Endodermal cell (in vitro differentiated cells): ENCODE measurements around the gene SYNGR1. TPM values are rescaled to one million over a fixed set of nuclear protein-coding genes. Genes with fewer than 3 reads are reported as not detected.
A peak's percentile ranks its signal among the peaks of the same experiment; 100 is the strongest.

Experiments
- DNase-seq: peaks from one replicate; pipeline ENCODE4 v3.0.0-alpha.2; 2017
- H3K27ac ChIP-seq: 2 replicates; pipeline ENCODE4 v1.5.1; 2013; ENCODE audit warnings: mild to moderate bottlenecking, low read depth, low read length, moderate library complexity
- H3K27me3 ChIP-seq: 2 replicates; pipeline ENCODE4 v1.6.1; 2013; ENCODE audit warnings: mild to moderate bottlenecking, low read length, moderate library complexity; ENCODE audit not compliant: insufficient read depth, control insufficient read depth, poor library complexity, severe bottlenecking
- H3K36me3 ChIP-seq: 2 replicates; pipeline ENCODE4 v1.7.0; 2013; ENCODE audit warnings: mild to moderate bottlenecking, low read length, moderate library complexity; ENCODE audit not compliant: control insufficient read depth, insufficient read depth
- H3K4me1 ChIP-seq: one replicate; pipeline ENCODE4 v1.7.0; 2013; ENCODE audit warnings: low read length; ENCODE audit not compliant: control insufficient read depth, insufficient read depth
- H3K4me3 ChIP-seq: 2 replicates; pipeline ENCODE4 v1.5.1; 2013; ENCODE audit warnings: mild to moderate bottlenecking, low read length, moderate library complexity
- H3K9ac ChIP-seq: 2 replicates; pipeline ENCODE4 v1.6.1; 2013; ENCODE audit warnings: mild to moderate bottlenecking, low read length, moderate library complexity; ENCODE audit not compliant: poor library complexity, severe bottlenecking; ENCODE audit errors: extremely low read depth
- H3K9me3 ChIP-seq: 2 replicates; pipeline ENCODE4 v1.6.1; 2013; ENCODE audit warnings: mild to moderate bottlenecking, low read length, moderate library complexity; ENCODE audit not compliant: control insufficient read depth
- H3K27ac Mint-ChIP-seq: 2 replicates; pipeline ENCODE4 v1.8.0; 2020; ENCODE audit warnings: mixed read lengths
- H3K27me3 Mint-ChIP-seq: 2 replicates; pipeline ENCODE4 v1.8.0; 2021; ENCODE audit warnings: mild to moderate bottlenecking, mixed read lengths; ENCODE audit not compliant: insufficient read depth
- H3K36me3 Mint-ChIP-seq: 2 replicates; pipeline ENCODE4 v1.8.0; 2020; ENCODE audit warnings: low read depth, mixed read lengths
- H3K4me1 Mint-ChIP-seq: 2 replicates; pipeline ENCODE4 v1.8.0; 2020; ENCODE audit warnings: mixed read lengths
- H3K4me3 Mint-ChIP-seq: 2 replicates; pipeline ENCODE4 v1.8.0; 2020; ENCODE audit warnings: mild to moderate bottlenecking, moderate library complexity, mixed read lengths
- H3K9me3 Mint-ChIP-seq: 2 replicates; pipeline ENCODE4 v1.8.0; 2020; ENCODE audit warnings: mild to moderate bottlenecking, mixed read lengths
- WGBS, 2 experiments: methylation state at CpG; one replicate each; pipeline versions ENCODE4 v1.1.5 to v1.1.7; 2013; ENCODE audit warnings: missing lambda C conversion rate in 2 of 2, mixed read lengths in 1 of 2; ENCODE audit not compliant: insufficient coverage in 1 of 2, insufficient read length in 1 of 2; 5-methylcytosine and 5-hydroxymethylcytosine counted together
- total RNA-seq, 2 donors: library from RNA; stranded (reverse); fragmentation: NEBNext Ultra II Directional in 1 of 2; extraction: Animal tissue kit (Norgen Biotek cat#: 25700) in 1 of 2; gene quantifications; 2 replicates in 1 of 2; 3 replicates in 1 of 2; pipeline ENCODE4 v1.2.1, GENCODE V29; 2021
- TF ChIP-seq, protein P1 (sequence below): fragments of 200-600 bp; sonication (generic); conservative IDR thresholded peaks from 2 replicates; pipeline ENCODE4 v1.5.0; 2021; ENCODE audit warnings: antibody characterized with exemption, mild to moderate bottlenecking

The SYNGR1 gene
- total RNA-seq, 2 donors from 2014 or later: 19.0 to 36.3 TPM

DNA sequence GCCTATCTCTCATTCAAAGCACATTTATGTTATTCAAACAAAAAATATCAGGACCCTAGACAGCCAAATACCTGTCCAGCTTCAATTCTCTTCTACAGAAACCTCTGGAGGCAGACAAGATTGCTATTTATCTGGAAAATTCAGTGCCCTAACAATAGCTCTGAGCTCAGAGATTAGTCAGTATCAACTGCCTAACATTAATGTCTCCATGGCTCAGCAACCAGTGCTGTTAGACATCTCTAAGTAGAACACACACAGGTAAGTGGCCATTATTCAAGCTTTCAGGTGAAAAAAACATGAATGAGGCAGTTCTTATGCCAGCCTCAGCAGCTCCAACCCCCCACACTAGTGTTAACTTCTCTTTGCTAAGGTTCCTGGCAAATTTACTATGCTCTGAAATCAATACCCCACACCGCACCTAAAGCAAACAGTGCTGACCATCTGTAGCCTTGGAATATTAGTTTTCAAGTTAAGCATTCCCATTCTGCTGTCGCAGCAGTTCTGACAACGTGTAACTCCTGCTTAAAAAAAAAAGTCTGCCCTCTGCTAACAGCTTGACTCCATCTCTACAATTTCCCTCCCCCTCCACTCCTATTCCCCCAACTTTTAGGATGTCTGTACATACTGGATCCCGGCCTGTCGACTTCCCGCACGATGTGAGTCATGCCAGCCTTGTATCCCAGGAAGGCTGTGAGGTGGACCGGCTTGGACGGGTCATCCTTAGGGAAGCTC is 31.9 kb upstream of the SYNGR1 start:
- 14 to 20% methylated on average over 3 to 7 of the region's 9 CpGs for WGBS, 2 experiments
- TF ChIP-seq, protein P1, sequence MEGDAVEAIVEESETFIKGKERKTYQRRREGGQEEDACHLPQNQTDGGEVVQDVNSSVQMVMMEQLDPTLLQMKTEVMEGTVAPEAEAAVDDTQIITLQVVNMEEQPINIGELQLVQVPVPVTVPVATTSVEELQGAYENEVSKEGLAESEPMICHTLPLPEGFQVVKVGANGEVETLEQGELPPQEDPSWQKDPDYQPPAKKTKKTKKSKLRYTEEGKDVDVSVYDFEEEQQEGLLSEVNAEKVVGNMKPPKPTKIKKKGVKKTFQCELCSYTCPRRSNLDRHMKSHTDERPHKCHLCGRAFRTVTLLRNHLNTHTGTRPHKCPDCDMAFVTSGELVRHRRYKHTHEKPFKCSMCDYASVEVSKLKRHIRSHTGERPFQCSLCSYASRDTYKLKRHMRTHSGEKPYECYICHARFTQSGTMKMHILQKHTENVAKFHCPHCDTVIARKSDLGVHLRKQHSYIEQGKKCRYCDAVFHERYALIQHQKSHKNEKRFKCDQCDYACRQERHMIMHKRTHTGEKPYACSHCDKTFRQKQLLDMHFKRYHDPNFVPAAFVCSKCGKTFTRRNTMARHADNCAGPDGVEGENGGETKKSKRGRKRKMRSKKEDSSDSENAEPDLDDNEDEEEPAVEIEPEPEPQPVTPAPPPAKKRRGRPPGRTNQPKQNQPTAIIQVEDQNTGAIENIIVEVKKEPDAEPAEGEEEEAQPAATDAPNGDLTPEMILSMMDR: no peak
- Mint-ChIP-seq H3K4me3 (peak overlapping the region; percentile 100), H3K9me3 (peaks cover 2% of the 10 kb centered on the region), H3K27ac (peak overlapping the region; percentile 100), H3K4me1 (peaks cover 30% of the 10 kb centered on the region), H3K27me3 (no peaks in the 10 kb centered on the region), H3K36me3 (peaks cover 65% of the 10 kb centered on the region)
- H3K27ac ChIP-seq: no peak overlapping the region
- peak overlapping the region; percentile 100 for H3K4me3 ChIP-seq
- no peaks in the 10 kb centered on the region for H3K9me3 ChIP-seq
- no peak for DNase-seq
- no peaks in the 10 kb centered on the region for H3K27me3 ChIP-seq
- peaks cover 60% of the 10 kb centered on the region for H3K36me3 ChIP-seq
- peaks cover 3% of the 10 kb centered on the region for H3K4me1 ChIP-seq
- peak overlapping the region; percentile 100 for H3K9ac ChIP-seq

DNA sequence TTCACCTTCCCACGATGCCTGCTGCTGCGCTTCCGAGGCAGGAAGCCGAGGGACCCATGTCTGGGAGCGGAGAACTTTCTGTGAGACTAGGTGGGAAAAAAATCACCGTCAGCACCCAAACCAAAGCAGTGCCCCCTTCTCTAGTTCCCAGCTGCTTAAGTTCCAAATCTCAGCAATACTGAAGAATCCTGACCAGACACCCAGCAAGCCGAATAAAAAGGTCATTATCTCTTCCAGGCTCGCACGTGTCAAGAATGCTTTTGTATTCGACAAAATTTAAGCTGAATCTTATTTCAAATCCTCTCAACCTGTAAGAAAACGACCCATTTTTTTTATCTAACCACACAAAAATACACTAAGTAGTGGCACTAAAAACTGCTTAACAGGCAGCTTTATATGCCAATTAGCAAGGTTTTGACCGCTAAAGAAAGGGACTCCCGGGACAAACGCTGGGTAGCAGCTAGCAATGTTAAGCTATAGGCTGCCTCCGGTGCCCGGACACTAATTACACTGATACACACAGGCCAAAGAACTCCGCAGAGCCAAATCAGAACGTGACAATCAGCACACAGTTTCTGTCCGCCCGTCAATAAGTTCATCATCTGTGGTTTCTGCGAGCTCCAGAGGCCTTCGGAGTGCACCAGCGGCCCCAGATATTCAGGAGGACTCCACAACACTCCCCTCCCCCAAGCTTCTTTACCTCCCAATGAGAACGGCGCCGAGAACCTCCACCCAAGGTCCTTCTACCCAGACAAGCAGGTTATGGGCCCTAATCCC is 31.1 kb upstream of the SYNGR1 start:
- H3K27ac Mint-ChIP-seq: peak overlapping the region; percentile 100
- DNase-seq: no peak
- Histone ChIP-seq H3K4me3 (peak overlapping the region; percentile 100), H3K4me1 (peaks cover 3% of the 10 kb centered on the region), H3K9me3 (no peaks in the 10 kb centered on the region), H3K36me3 (peaks cover 53% of the 10 kb centered on the region), H3K27ac (peak overlapping the region; percentile 96), H3K27me3 (no peaks in the 10 kb centered on the region), H3K9ac (peak overlapping the region; percentile 100)
- H3K4me1 Mint-ChIP-seq: peaks cover 30% of the 10 kb centered on the region
- peaks cover 57% of the 10 kb centered on the region for H3K36me3 Mint-ChIP-seq
- H3K27me3 Mint-ChIP-seq: no peaks in the 10 kb centered on the region
- H3K4me3 Mint-ChIP-seq: peak overlapping the region; percentile 100
- peaks cover 2% of the 10 kb centered on the region for H3K9me3 Mint-ChIP-seq
- WGBS, 2 experiments: 0 to 1% methylated on average over 14 to 22 of the region's 26 CpGs
- TF ChIP-seq, protein P1: no peak

DNA sequence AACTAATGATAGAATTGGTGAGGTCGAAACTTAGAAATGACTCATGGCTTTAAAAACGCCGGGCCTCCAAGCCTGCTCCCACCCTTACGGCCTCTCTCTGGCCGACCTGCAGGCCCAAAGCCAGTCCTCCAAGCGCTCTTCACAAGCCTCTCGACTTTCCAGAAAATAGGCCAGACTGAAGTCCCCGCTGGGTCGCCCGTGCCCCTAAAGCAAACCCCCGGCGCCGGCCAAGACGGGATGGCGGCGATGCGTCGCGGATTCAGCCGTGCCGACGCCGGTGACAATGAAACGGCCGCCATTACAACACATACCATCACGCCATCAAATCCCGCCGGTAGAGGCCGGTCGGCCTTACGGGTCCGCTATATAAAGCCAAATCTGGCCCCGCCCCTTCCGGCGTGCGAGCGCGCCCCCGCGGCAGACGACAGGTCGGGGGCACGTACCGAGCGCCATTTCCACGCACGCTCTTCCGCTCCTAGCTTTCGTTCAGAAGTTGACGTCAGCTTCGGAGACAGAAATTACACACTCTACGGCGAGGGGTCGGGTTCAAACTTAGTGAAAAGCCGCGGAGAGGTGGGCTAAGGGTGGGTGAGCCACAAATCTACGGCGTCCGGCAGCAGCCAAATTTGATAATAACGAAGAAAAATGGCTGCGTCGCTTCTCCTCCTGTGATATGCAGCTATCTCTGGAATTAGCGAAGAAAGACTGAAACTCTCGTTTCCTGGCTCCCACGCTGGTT is 30.3 kb upstream of the SYNGR1 start, which contains the start of gene RPL3:
Gene RPL3 (minus strand): TSS at position 340 of the 739 bp plus-strand sequence. CDS start 26 bp downstream, at position 314.
- Histone ChIP-seq H3K36me3 (peaks cover 45% of the 10 kb centered on the region), H3K9me3 (no peaks in the 10 kb centered on the region), H3K27ac (peak within 1 kb of the TSS; percentile 99), H3K9ac (peak within 1 kb of the TSS; percentile 100), H3K4me1 (peaks cover 3% of the 10 kb centered on the region), H3K27me3 (no peaks in the 10 kb centered on the region), H3K4me3 (peak within 1 kb of the TSS; percentile 100)
- Mint-ChIP-seq H3K4me3 (peak within 1 kb of the TSS; percentile 100), H3K27me3 (no peaks in the 10 kb centered on the region), H3K36me3 (peaks cover 50% of the 10 kb centered on the region), H3K27ac (peak within 1 kb of the TSS; percentile 100), H3K9me3 (peaks cover 2% of the 10 kb centered on the region), H3K4me1 (peaks cover 30% of the 10 kb centered on the region)
- TF ChIP-seq, protein P1: no peak
- peak; percentile 97 for DNase-seq
- 0% methylated on average over 43 to 65 of the region's 65 CpGs for WGBS, 2 experiments
